ENCODE data around the gene ZFR2. TPM values are rescaled to one million over a fixed set of nuclear protein-coding genes. Genes with fewer than 3 reads are reported as not detected.

The ZFR2 gene
- total RNA-seq, 1 experiment from 2014 or later = not detected

- intact Hi-C loops (cut with micrococcal nuclease) = no loop called here
- Mint-ChIP-seq H3K27ac (ENCODE audit: low read depth, unreplicated experiment) (no peak overlapping the region), H3K36me3 (ENCODE audit: insufficient read depth, unreplicated experiment) (no peaks in the 10 kb centered on the region), H3K9me3 (ENCODE audit: unreplicated experiment) (no peaks in the 10 kb centered on the region), H3K27me3 (ENCODE audit: insufficient read depth, unreplicated experiment) (peaks cover 11% of the 10 kb centered on the region), H3K4me3 (ENCODE audit: unreplicated experiment) (no peak overlapping the region), H3K4me1 (ENCODE audit: insufficient read depth, unreplicated experiment) (no peaks in the 10 kb centered on the region)
- no TSS peak for BruUV-seq (replicated peaks)
- no peak for DNase-seq (ENCODE audit: unreplicated experiment)
- CTCF ChIA-PET = interaction anchor here (0.5 kb wide), 1 partner anchor 1262 kb away, joined by 3 read pairs; no protein-coding TSS in a partner anchor
- POLR2A ChIA-PET = no interaction called here
- no peak for TF ChIP-seq CTCF (IDR thresholded peaks at IDR 0.05; ENCODE audit: unreplicated experiment)
Observed at GRCh38 chr19:3893509-3894179, 24.8 kb upstream of the ZFR2 start.

- intact Hi-C loops (cut with micrococcal nuclease) = no loop called here
- Mint-ChIP-seq H3K9me3 (ENCODE audit: unreplicated experiment) (no peaks in the 10 kb centered on the region), H3K27me3 (ENCODE audit: insufficient read depth, unreplicated experiment) (peaks cover 11% of the 10 kb centered on the region), H3K4me1 (ENCODE audit: insufficient read depth, unreplicated experiment) (no peaks in the 10 kb centered on the region), H3K4me3 (ENCODE audit: unreplicated experiment) (no peak overlapping the region), H3K36me3 (ENCODE audit: insufficient read depth, unreplicated experiment) (no peaks in the 10 kb centered on the region), H3K27ac (ENCODE audit: low read depth, unreplicated experiment) (no peak overlapping the region)
- ChIA-PET CTCF (interaction anchor here (0.5 to 0.6 kb wide), 2 partner anchors 73 to 249 kb away, joined by 3 read pairs; no protein-coding TSS in a partner anchor), POLR2A (no interaction called here)
- TF ChIP-seq CTCF (IDR thresholded peaks at IDR 0.05; ENCODE audit: unreplicated experiment) = no peak
- no TSS peak for BruUV-seq (replicated peaks)
- no peak for DNase-seq (ENCODE audit: unreplicated experiment)
Observed at GRCh38 chr19:3890591-3890990, 21.8 kb upstream of the ZFR2 start.

GRCh38 chr19:3882041-3882384, 13.2 kb upstream of the ZFR2 start:
- H3K27ac Mint-ChIP-seq (ENCODE audit: low read depth, unreplicated experiment) = no peak overlapping the region
- H3K4me1 Mint-ChIP-seq (ENCODE audit: insufficient read depth, unreplicated experiment) = no peaks in the 10 kb centered on the region
- no peak overlapping the region for H3K4me3 Mint-ChIP-seq (ENCODE audit: unreplicated experiment)
- BruUV-seq (replicated peaks) = no TSS peak
- ChIA-PET CTCF (no interaction called here), POLR2A (no interaction called here)
- intact Hi-C loops (cut with micrococcal nuclease) = no loop called here
- no peaks in the 10 kb centered on the region for H3K36me3 Mint-ChIP-seq (ENCODE audit: insufficient read depth, unreplicated experiment)
- no peaks in the 10 kb centered on the region for H3K9me3 Mint-ChIP-seq (ENCODE audit: unreplicated experiment)
- no peak for DNase-seq (ENCODE audit: unreplicated experiment)
- H3K27me3 Mint-ChIP-seq (ENCODE audit: insufficient read depth, unreplicated experiment) = peaks cover 24% of the 10 kb centered on the region
- TF ChIP-seq CTCF (IDR thresholded peaks at IDR 0.05; ENCODE audit: unreplicated experiment) = no peak

GRCh38 chr19:3881272-3882040, 12.6 kb upstream of the ZFR2 start:
- Mint-ChIP-seq H3K27ac (ENCODE audit: low read depth, unreplicated experiment) (no peak overlapping the region), H3K27me3 (ENCODE audit: insufficient read depth, unreplicated experiment) (peaks cover 24% of the 10 kb centered on the region), H3K9me3 (ENCODE audit: unreplicated experiment) (no peaks in the 10 kb centered on the region), H3K36me3 (ENCODE audit: insufficient read depth, unreplicated experiment) (no peaks in the 10 kb centered on the region), H3K4me1 (ENCODE audit: insufficient read depth, unreplicated experiment) (no peaks in the 10 kb centered on the region), H3K4me3 (ENCODE audit: unreplicated experiment) (no peak overlapping the region)
- no TSS peak for BruUV-seq (replicated peaks)
- intact Hi-C loops (cut with micrococcal nuclease) = no loop called here
- TF ChIP-seq CTCF (IDR thresholded peaks at IDR 0.05; ENCODE audit: unreplicated experiment) = no peak
- ChIA-PET POLR2A (no interaction called here), CTCF (interaction anchor here (0.6 kb wide), 1 partner anchor 408 kb away, joined by 3 read pairs; no protein-coding TSS in a partner anchor)
- DNase-seq (ENCODE audit: unreplicated experiment) = no peak

All from MCF 10A (cell line).